Liver (tissue), 3 donors: ENCODE results near the gene ERV3-1.

Experiments used
- FOXA1 ChIP-seq: IDR thresholded peaks from 2 replicates; pipeline ENCODE4 v1.6.1; 2016; ENCODE audit warnings: antibody characterized with exemption
- HNF4A ChIP-seq, 2 donors: conservative IDR thresholded peaks; 2 replicates each; pipeline ENCODE4 v1.6.1; 2016; ENCODE audit warnings: antibody characterized with exemption in 2 of 2, mild to moderate bottlenecking in 2 of 2
- RAD21 ChIP-seq, 2 donors: IDR thresholded peaks; 2 replicates each; pipeline ENCODE4 v1.6.1; 2016; ENCODE audit warnings: antibody characterized with exemption in 2 of 2, mild to moderate bottlenecking in 2 of 2
- SP1 ChIP-seq: IDR thresholded peaks from 2 replicates; pipeline ENCODE4 v1.6.1; 2018; ENCODE audit warnings: antibody characterized with exemption, mild to moderate bottlenecking
- TAF1 ChIP-seq: conservative IDR thresholded peaks from 2 replicates; pipeline ENCODE4 v1.6.1; 2016; ENCODE audit warnings: antibody characterized with exemption, mild to moderate bottlenecking
- YY1 ChIP-seq: IDR thresholded peaks from 2 replicates; pipeline ENCODE4 v1.6.1; 2016; ENCODE audit warnings: antibody characterized with exemption, mild to moderate bottlenecking
- TF ChIP-seq, protein P1 (sequence below): fragments of 150-350 bp; IDR thresholded peaks from 2 replicates; pipeline ENCODE4 v1.5.1; 2017; ENCODE audit warnings: improper control_type of control experiment, low read depth, low read length; ENCODE audit not compliant: missing input control
- TF ChIP-seq, protein P2 (sequence below): IDR thresholded peaks from 2 replicates; pipeline ENCODE4 v1.6.1; 2016; ENCODE audit warnings: antibody characterized with exemption
- TF ChIP-seq, protein P3 (sequence below): IDR thresholded peaks from 2 replicates; pipeline ENCODE4 v1.6.1; 2016; ENCODE audit warnings: antibody characterized with exemption, mild to moderate bottlenecking
- TF ChIP-seq, protein P4 (sequence below): IDR thresholded peaks from 2 replicates; pipeline ENCODE4 v1.6.1; 2016; ENCODE audit warnings: antibody characterized with exemption
- TF ChIP-seq, protein P5 (sequence below): IDR thresholded peaks from 2 replicates; pipeline ENCODE4 v1.6.1; 2016; ENCODE audit warnings: antibody characterized with exemption
- donor health status: healthy.
- donor health status: healthy.

DNA sequence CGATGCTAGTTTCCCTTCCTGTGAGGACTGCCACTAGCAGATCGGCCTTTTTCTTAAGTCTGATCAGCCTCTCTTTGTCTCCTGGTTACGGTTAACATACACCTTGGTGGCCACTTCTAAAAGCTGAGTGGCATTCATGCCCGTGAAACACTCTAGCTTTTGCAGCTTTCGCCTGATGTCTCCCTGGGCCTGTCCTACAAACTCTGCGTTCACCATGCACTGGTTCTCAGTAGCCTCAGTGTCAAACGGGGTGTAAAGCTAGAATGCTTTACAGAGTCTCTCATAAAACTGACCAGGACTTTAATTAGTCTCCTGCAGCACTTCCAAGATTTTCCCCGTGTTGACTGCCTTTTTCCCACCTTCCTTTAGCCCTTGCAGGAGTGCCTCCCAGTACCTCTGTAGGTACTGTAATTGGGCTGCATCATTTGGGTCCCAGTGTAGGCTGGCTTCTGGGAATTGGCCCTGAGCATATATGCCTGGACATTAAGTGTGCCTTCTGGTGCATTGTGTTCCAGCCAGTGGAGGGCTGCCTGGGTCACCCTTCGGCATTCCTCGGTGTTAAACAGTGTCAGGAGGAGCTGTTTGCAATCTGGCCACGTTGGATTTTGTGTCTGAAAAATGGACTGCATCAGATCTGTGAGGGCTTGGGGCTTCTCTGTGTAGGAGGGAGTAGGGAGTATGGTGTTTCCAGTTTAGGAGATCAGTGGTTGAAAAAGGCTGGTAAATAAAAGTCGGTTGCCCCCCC, 9.2 kb downstream of the ERV3-1 start:
- TF ChIP-seq HNF4A (conservative IDR thresholded peaks at IDR 0.05) (no peak), TAF1 (no peak), YY1 (no peak), FOXA1 (no peak), SP1 (no peak), RAD21 (IDR thresholded peaks at IDR 0.05) (no peak)
- TF ChIP-seq, protein P1, sequence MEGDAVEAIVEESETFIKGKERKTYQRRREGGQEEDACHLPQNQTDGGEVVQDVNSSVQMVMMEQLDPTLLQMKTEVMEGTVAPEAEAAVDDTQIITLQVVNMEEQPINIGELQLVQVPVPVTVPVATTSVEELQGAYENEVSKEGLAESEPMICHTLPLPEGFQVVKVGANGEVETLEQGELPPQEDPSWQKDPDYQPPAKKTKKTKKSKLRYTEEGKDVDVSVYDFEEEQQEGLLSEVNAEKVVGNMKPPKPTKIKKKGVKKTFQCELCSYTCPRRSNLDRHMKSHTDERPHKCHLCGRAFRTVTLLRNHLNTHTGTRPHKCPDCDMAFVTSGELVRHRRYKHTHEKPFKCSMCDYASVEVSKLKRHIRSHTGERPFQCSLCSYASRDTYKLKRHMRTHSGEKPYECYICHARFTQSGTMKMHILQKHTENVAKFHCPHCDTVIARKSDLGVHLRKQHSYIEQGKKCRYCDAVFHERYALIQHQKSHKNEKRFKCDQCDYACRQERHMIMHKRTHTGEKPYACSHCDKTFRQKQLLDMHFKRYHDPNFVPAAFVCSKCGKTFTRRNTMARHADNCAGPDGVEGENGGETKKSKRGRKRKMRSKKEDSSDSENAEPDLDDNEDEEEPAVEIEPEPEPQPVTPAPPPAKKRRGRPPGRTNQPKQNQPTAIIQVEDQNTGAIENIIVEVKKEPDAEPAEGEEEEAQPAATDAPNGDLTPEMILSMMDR = no peak
- TF ChIP-seq, protein P2, sequence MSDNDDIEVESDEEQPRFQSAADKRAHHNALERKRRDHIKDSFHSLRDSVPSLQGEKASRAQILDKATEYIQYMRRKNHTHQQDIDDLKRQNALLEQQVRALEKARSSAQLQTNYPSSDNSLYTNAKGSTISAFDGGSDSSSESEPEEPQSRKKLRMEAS = no peak
- TF ChIP-seq, protein P3, sequence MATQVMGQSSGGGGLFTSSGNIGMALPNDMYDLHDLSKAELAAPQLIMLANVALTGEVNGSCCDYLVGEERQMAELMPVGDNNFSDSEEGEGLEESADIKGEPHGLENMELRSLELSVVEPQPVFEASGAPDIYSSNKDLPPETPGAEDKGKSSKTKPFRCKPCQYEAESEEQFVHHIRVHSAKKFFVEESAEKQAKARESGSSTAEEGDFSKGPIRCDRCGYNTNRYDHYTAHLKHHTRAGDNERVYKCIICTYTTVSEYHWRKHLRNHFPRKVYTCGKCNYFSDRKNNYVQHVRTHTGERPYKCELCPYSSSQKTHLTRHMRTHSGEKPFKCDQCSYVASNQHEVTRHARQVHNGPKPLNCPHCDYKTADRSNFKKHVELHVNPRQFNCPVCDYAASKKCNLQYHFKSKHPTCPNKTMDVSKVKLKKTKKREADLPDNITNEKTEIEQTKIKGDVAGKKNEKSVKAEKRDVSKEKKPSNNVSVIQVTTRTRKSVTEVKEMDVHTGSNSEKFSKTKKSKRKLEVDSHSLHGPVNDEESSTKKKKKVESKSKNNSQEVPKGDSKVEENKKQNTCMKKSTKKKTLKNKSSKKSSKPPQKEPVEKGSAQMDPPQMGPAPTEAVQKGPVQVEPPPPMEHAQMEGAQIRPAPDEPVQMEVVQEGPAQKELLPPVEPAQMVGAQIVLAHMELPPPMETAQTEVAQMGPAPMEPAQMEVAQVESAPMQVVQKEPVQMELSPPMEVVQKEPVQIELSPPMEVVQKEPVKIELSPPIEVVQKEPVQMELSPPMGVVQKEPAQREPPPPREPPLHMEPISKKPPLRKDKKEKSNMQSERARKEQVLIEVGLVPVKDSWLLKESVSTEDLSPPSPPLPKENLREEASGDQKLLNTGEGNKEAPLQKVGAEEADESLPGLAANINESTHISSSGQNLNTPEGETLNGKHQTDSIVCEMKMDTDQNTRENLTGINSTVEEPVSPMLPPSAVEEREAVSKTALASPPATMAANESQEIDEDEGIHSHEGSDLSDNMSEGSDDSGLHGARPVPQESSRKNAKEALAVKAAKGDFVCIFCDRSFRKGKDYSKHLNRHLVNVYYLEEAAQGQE = no peak
- TF ChIP-seq, protein P4, sequence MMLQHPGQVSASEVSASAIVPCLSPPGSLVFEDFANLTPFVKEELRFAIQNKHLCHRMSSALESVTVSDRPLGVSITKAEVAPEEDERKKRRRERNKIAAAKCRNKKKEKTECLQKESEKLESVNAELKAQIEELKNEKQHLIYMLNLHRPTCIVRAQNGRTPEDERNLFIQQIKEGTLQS = no peak
- TF ChIP-seq, protein P5, sequence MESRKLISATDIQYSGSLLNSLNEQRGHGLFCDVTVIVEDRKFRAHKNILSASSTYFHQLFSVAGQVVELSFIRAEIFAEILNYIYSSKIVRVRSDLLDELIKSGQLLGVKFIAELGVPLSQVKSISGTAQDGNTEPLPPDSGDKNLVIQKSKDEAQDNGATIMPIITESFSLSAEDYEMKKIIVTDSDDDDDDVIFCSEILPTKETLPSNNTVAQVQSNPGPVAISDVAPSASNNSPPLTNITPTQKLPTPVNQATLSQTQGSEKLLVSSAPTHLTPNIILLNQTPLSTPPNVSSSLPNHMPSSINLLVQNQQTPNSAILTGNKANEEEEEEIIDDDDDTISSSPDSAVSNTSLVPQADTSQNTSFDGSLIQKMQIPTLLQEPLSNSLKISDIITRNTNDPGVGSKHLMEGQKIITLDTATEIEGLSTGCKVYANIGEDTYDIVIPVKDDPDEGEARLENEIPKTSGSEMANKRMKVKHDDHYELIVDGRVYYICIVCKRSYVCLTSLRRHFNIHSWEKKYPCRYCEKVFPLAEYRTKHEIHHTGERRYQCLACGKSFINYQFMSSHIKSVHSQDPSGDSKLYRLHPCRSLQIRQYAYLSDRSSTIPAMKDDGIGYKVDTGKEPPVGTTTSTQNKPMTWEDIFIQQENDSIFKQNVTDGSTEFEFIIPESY = no peak
